HG03280 (cell line): ENCODE data around the gene OSBP.
A peak's percentile ranks its signal among the peaks of the same experiment; 100 is the strongest.
"Not testable (repeated sequence)": the region's sequence is repeated elsewhere in the genome, so short reads cannot be mapped to it uniquely, and the experiment has no call there.

Experiments
- ATAC-seq: cut with Tn5 transposase; IDR thresholded peaks from one replicate; pipeline ENCODE4 v1.9.1; 2021; ENCODE audit warnings: mild to moderate bottlenecking, moderate library complexity; ENCODE audit not compliant: unreplicated experiment

Gene OSBP

DNA sequence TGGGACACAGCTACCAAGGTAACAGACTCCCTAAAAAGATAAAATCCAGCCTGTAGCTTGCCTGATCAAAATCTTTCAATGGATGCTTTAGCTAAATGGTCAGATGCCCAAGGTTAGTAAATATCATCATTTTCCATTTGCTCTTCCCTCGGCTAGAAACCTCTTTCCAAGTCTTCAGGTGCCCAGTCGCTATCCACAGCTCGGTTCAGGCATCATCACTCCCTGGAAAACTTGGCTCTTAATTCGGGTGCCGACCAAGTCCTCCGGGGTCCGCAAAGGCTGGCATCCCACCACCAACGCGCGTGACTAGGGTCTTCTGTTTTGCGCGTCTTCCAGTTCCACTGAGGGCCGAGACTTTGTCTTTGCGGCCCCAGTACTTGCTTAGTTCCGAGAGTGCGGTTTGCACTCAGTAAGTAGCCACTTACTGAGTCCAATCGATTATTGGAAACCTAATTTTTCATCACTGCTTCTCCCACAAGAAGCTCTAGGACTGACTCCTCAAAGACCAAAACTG lies 59.9 kb downstream of the OSBP start:
- no peak for ATAC-seq

- no peak for ATAC-seq
These were observed 62.3 kb downstream of the OSBP start for GRCh38 chr11:59553323-59553722.

- no peak for ATAC-seq
These were observed 62.7 kb downstream of the OSBP start for GRCh38 chr11:59552844-59553243.

GRCh38 chr11:59551659-59552521 lies 63.7 kb downstream of the OSBP start:
- ATAC-seq, result no peak

GRCh38 chr11:59550842-59551658 lies 64.5 kb downstream of the OSBP start:
- peak; percentile 37 for ATAC-seq

GRCh38 chr11:59550368-59550841 lies 65.2 kb downstream of the OSBP start:
- ATAC-seq, result peak; percentile 93

DNA sequence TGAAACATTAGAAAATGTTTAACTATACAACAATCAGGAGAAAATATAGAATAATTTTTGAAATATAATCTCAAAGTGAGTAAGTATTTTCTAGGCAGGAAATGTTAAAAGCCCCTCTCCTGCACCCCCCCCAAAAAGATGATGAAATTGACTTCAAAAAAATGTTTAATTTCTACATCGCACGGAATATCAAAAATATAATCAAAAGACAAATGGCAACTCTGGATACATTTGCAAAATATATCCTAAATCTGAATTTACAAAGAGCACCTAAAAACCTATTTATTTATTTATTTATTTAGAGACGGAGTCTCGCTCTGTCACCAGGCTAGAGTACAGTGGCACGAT lies 67.3 kb downstream of the OSBP start:
- no peak for ATAC-seq

- not testable (repeated sequence) for ATAC-seq
These were observed 67.8 kb downstream of the OSBP start for GRCh38 chr11:59547605-59548308.

DNA sequence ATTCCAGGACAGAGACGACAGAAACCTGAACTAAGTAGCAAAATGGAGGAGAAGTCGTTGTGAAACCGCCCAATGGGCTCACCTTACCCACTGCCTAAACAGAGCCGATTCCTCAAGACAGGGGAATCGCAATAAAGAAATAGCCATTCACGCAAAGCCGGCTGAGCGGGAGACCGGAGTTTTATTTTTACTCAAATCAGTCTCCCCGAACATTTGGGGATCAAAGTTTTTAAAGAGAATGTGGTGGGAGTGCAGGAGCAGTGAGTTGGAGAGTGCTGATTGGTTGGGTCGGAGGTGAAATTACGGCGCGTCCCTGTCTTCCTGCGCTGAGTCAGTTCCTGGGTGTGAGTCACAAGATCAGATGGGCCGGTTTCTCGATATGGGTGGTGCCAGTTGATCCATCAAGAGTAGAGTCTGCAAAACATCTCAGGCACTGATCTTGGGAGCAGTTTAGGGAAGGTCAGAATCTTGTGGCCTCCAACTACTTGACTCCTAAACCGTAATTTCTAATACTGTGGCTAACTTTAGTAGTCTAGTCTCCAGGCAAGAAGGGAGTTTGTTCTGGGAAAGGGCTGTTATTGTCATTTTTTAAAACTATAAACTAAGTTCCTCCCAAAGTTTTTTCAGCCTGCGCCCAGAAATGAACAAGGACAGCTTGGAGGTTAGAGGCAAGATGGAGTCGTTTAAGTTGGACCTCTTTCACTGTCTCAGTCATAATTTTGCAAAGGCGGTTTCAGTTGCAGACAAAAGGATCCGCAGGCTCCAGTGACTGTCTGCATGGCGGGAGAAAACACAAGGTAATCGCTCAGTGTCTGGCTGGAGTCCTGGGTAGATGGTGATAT lies 70.2 kb downstream of the OSBP start:
- ATAC-seq, result no peak

DNA sequence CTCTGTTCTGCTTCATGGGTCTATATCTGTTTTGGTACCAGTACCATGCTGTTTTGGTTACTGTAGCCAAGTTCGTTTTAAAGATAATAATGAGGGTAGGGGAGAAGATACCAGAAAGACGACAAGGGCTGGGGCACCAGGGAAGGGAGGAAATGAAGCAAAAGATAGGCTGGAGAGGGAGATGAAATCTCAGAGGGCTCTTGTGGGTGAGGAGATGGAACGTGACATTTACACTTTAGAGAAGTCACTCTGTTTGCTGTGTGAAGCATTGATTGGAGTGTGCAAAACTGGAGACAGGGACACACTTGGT lies 70.8 kb downstream of the OSBP start:
- ATAC-seq, result no peak

GRCh38 chr11:59543713-59544112 lies 71.9 kb downstream of the OSBP start:
- ATAC-seq, result not testable (repeated sequence)

GRCh38 chr11:59542142-59542810 lies 73.3 kb downstream of the OSBP start:
- no peak for ATAC-seq

GRCh38 chr11:59534676-59535075 lies 80.9 kb downstream of the OSBP start:
- ATAC-seq, result no peak

DNA sequence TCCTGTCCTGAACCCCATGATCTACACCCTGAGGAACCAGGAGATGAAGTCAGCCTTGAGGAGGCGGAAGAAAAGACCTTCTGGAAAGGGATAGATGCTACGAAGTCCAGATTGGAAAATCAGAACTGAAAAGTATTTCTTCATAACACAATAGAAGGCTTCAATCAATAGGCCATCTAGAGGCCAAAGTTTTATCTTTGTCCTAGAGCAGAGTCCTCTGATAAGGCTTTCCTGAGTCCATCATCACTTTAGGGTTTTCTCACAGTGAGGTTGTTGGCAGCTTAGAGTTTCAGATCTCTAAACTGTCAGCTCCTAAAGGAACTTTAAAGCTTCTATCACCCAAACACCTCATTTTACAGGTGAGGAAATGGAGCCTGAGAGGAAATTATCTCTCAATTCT lies 83.0 kb downstream of the OSBP start:
- no peak for ATAC-seq

DNA sequence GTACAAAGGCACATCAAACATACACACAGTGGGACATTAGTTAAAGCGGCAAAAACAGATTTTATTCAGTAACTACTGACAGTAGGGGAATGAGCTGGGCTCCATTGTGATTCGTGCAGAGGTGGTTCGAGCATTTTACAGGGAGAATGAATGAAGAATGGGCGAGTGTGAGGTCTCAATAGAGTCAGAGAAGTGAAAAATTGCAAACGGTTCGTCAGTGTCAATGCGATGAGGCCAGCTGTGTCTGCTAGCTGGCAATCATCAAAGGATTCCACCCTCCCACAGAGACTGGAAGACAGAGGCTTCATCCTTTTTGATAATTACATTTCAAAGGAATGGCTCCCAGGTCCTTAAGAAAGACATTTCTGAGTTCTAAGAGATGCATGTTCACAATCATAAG lies 86.9 kb downstream of the OSBP start:
- no peak for ATAC-seq
